GM12892 (cell line): Measurements from ENCODE around the gene PHACTR2.
"Not testable (repeated sequence)": the region's sequence is repeated elsewhere in the genome, so short reads cannot be mapped to it uniquely, and the experiment has no call there.

Experiments used
- DNase-seq: peaks from one replicate; pipeline ENCODE4 v3.0.0; 2011; ENCODE audit not compliant: insufficient read length
- FAIRE-seq: peaks from 2 replicates; lab custom pipeline; 2011; peaks lifted over from hg19 to GRCh38; lab: Jason Lieb, UNC
- POLR2A ChIP-seq: IDR thresholded peaks from 2 replicates; pipeline ENCODE4 v1.6.1; 2011; ENCODE audit warnings: low read depth, low read length, control low read depth
- POLR2AphosphoS5 ChIP-seq: IDR thresholded peaks from 2 replicates; pipeline ENCODE4 v1.6.1; 2011; ENCODE audit warnings: low read depth, low read length, control low read depth
- TAF1 ChIP-seq: IDR thresholded peaks from 2 replicates; pipeline ENCODE4 v1.6.1; 2011; ENCODE audit warnings: low read depth, mild to moderate bottlenecking, control low read depth, low read length, borderline replicate concordance

The PHACTR2 gene

GRCh38 chr6:143792402-143793279, 114.9 kb downstream of the PHACTR2 start:
- TF ChIP-seq TAF1 = no peak
- TF ChIP-seq POLR2AphosphoS5 = no peak
- no peak for TF ChIP-seq POLR2A
- no peak for FAIRE-seq
- DNase-seq = no peak

- DNase-seq (no peak), FAIRE-seq (no peak)
- TF ChIP-seq POLR2AphosphoS5 (no peak), POLR2A (no peak), TAF1 (no peak)
These were observed 115.5 kb downstream of the PHACTR2 start for GRCh38 chr6:143793280-143793619.

GRCh38 chr6:143796551-143796950, 118.8 kb downstream of the PHACTR2 start:
- not testable (repeated sequence) for DNase-seq, FAIRE-seq

- FAIRE-seq, DNase-seq: not testable (repeated sequence)
These were observed 120.7 kb downstream of the PHACTR2 start for GRCh38 chr6:143798487-143798886.

GRCh38 chr6:143802833-143803565, 125.2 kb downstream of the PHACTR2 start:
- no peak for FAIRE-seq
- no peak for TF ChIP-seq POLR2AphosphoS5
- no peak for TF ChIP-seq POLR2A
- no peak for TF ChIP-seq TAF1
- DNase-seq = no peak

- FAIRE-seq = no peak
- no peak for TF ChIP-seq POLR2A
- TF ChIP-seq TAF1 = no peak
- no peak for TF ChIP-seq POLR2AphosphoS5
These were observed 126.2 kb downstream of the PHACTR2 start for GRCh38 chr6:143803769-143804568.

GRCh38 chr6:143804835-143805239, 127.1 kb downstream of the PHACTR2 start:
- TF ChIP-seq POLR2A = no peak
- no peak for TF ChIP-seq TAF1
- TF ChIP-seq POLR2AphosphoS5 = no peak
- DNase-seq = no peak
- no peak for FAIRE-seq

More at GRCh38 chr6:143803769-143804568, 126.2 kb downstream of the PHACTR2 start:
- DNase-seq = no peak

GRCh38 chr6:143806282-143807102, 128.7 kb downstream of the PHACTR2 start:
- DNase-seq (no peak), FAIRE-seq (no peak)
- TF ChIP-seq POLR2A = no peak
- no peak for TF ChIP-seq TAF1
- no peak for TF ChIP-seq POLR2AphosphoS5

GRCh38 chr6:143807103-143807772, 129.5 kb downstream of the PHACTR2 start:
- no peak for FAIRE-seq
- no peak for DNase-seq

GRCh38 chr6:143810745-143811144, 133.0 kb downstream of the PHACTR2 start:
- TF ChIP-seq POLR2AphosphoS5 (no peak), TAF1 (no peak), POLR2A (no peak)
- no peak for FAIRE-seq

More at GRCh38 chr6:143807103-143807772, 129.5 kb downstream of the PHACTR2 start:
- TF ChIP-seq TAF1 (no peak), POLR2A (no peak), POLR2AphosphoS5 (no peak)

More at GRCh38 chr6:143810745-143811144, 133.0 kb downstream of the PHACTR2 start:
- no peak for DNase-seq
